WTC11 (cell line): ENCODE results near the gene ARHGAP6. TPM values are rescaled to one million over a fixed set of nuclear protein-coding genes. Genes with fewer than 3 reads are reported as not detected.

Experiments used
- ATAC-seq: fragments of 200-7000 bp; cut with Tn5 transposase; 2 replicates; pipeline ENCODE4 v1.10.0; 2021; ENCODE audit warnings: mild to moderate bottlenecking, moderate library complexity
- CTCF ChIA-PET: fragments of 300-600 bp; sonication (Branson Sonifier 250); formaldehyde crosslinking; loops from one replicate; lab custom pipeline; 2021; ENCODE audit warnings: antibody characterized with exemption; lab: Charles Lee
- POLR2A ChIA-PET: fragments of 350-600 bp; sonication (Branson Sonifier 250); formaldehyde crosslinking; loops from one replicate; lab custom pipeline; 2021; ENCODE audit warnings: antibody characterized with exemption; lab: Charles Lee
- DNase-seq: peaks from one replicate; pipeline ENCODE4 v3.0.0; 2021; ENCODE audit warnings: low spot score
- H3K27ac Mint-ChIP-seq: 2 replicates; pipeline ENCODE4 v1.8.0; 2021; ENCODE audit warnings: mixed read lengths
- H3K27me3 Mint-ChIP-seq: 2 replicates; pipeline ENCODE4 v1.8.0; 2021; ENCODE audit warnings: low read depth, mild to moderate bottlenecking, moderate library complexity, mixed read lengths
- H3K36me3 Mint-ChIP-seq: 2 replicates; pipeline ENCODE4 v1.8.0; 2021; ENCODE audit warnings: mixed read lengths
- H3K4me1 Mint-ChIP-seq: 2 replicates; pipeline ENCODE4 v1.8.0; 2022; ENCODE audit warnings: mixed read lengths
- H3K4me3 Mint-ChIP-seq: 2 replicates; pipeline ENCODE4 v1.8.0; 2021; ENCODE audit warnings: mild to moderate bottlenecking, moderate library complexity, mixed read lengths
- H3K9me3 Mint-ChIP-seq: 2 replicates; pipeline ENCODE4 v1.8.0; 2021; ENCODE audit warnings: mixed read lengths
- ATF1 ChIP-seq: sonication (generic); formaldehyde crosslinking; IDR thresholded peaks from 2 replicates; pipeline ENCODE4 v1.8.1; 2023; ENCODE audit warnings: mild to moderate bottlenecking, moderate library complexity, missing genetic modification reagents
- ATF2 ChIP-seq: sonication (generic); formaldehyde crosslinking; IDR thresholded peaks from 2 replicates; pipeline ENCODE4 v1.8.1; 2022; ENCODE audit warnings: low read depth, missing genetic modification reagents, borderline replicate concordance
- CDX4 ChIP-seq: fragments of 250-450 bp; sonication (Bioruptor Pico); IDR thresholded peaks from 2 replicates; pipeline ENCODE4 v1.9.0; 2021; ENCODE audit warnings: moderate library complexity, mild to moderate bottlenecking, inconsistent platforms, borderline replicate concordance
- E2F5 ChIP-seq: sonication (generic); formaldehyde crosslinking; IDR thresholded peaks from 2 replicates; pipeline ENCODE4 v1.8.1; 2022; ENCODE audit warnings: mild to moderate bottlenecking, moderate library complexity, missing genetic modification reagents
- EMX1 ChIP-seq: fragments of 250-450 bp; sonication (Bioruptor Pico); IDR thresholded peaks from 2 replicates; pipeline ENCODE4 v1.8.0; 2021; ENCODE audit warnings: mild to moderate bottlenecking
- ESRRA ChIP-seq: sonication (generic); formaldehyde crosslinking; IDR thresholded peaks from 2 replicates; pipeline ENCODE4 v1.8.1; 2022; ENCODE audit warnings: mild to moderate bottlenecking, missing genetic modification reagents, borderline replicate concordance
- FOXJ3 ChIP-seq: sonication (generic); formaldehyde crosslinking; IDR thresholded peaks from 2 replicates; pipeline ENCODE4 v1.9.0; 2021; ENCODE audit warnings: missing genetic modification reagents, mild to moderate bottlenecking, borderline replicate concordance
- IRF1 ChIP-seq: sonication (generic); formaldehyde crosslinking; IDR thresholded peaks from 2 replicates; pipeline ENCODE4 v1.8.0; 2023; ENCODE audit warnings: missing genetic modification reagents
- IRF2 ChIP-seq: sonication (generic); formaldehyde crosslinking; IDR thresholded peaks from 2 replicates; pipeline ENCODE4 v1.8.0; 2022; ENCODE audit warnings: low read depth, missing genetic modification reagents, borderline replicate concordance
- MAX ChIP-seq: sonication (generic); formaldehyde crosslinking; IDR thresholded peaks from 2 replicates; pipeline ENCODE4 v1.8.0; 2022; ENCODE audit warnings: mild to moderate bottlenecking, missing genetic modification reagents
- MLX ChIP-seq: sonication (generic); formaldehyde crosslinking; IDR thresholded peaks from 2 replicates; pipeline ENCODE4 v1.8.1; 2023; ENCODE audit warnings: mild to moderate bottlenecking, missing genetic modification reagents, moderate library complexity
- MYBL2 ChIP-seq: sonication (generic); formaldehyde crosslinking; IDR thresholded peaks from 2 replicates; pipeline ENCODE4 v1.8.1; 2023; ENCODE audit warnings: mild to moderate bottlenecking, moderate library complexity, missing genetic modification reagents
- NFATC4 ChIP-seq: fragments of 250-450 bp; sonication (Bioruptor Pico); IDR thresholded peaks from 2 replicates; pipeline ENCODE4 v1.9.0; 2021; ENCODE audit warnings: mild to moderate bottlenecking
- NFYB ChIP-seq: sonication (generic); formaldehyde crosslinking; conservative IDR thresholded peaks from 2 replicates; pipeline ENCODE4 v1.8.0; 2022; ENCODE audit warnings: low read depth, missing genetic modification reagents
- PREB ChIP-seq: sonication (generic); formaldehyde crosslinking; IDR thresholded peaks from 2 replicates; pipeline ENCODE4 v1.8.1; 2022; ENCODE audit warnings: mild to moderate bottlenecking, missing genetic modification reagents, moderate library complexity, borderline replicate concordance
- PRRX2 ChIP-seq: fragments of 250-450 bp; sonication (Bioruptor Pico); IDR thresholded peaks from 2 replicates; pipeline ENCODE4 v1.8.0; 2021; ENCODE audit warnings: mild to moderate bottlenecking
- SMAD3 ChIP-seq: sonication (generic); formaldehyde crosslinking; IDR thresholded peaks from 2 replicates; pipeline ENCODE4 v1.8.0; 2022; ENCODE audit warnings: missing genetic modification reagents, mild to moderate bottlenecking, borderline replicate concordance
- SP1 ChIP-seq: sonication (generic); formaldehyde crosslinking; conservative IDR thresholded peaks from 2 replicates; pipeline ENCODE4 v1.8.1; 2022; ENCODE audit warnings: missing genetic modification reagents
- TEAD1 ChIP-seq: sonication (generic); formaldehyde crosslinking; IDR thresholded peaks from 2 replicates; pipeline ENCODE4 v1.8.0; 2022; ENCODE audit warnings: mild to moderate bottlenecking, missing genetic modification reagents
- TEAD4 ChIP-seq: sonication (generic); formaldehyde crosslinking; IDR thresholded peaks from 2 replicates; pipeline ENCODE4 v1.8.0; 2022; ENCODE audit warnings: mild to moderate bottlenecking, missing genetic modification reagents
- ZNF138 ChIP-seq: sonication (generic); formaldehyde crosslinking; conservative IDR thresholded peaks from 2 replicates; pipeline ENCODE4 v1.8.1; 2022; ENCODE audit warnings: mild to moderate bottlenecking, moderate library complexity, missing genetic modification reagents
- ZNF219 ChIP-seq: sonication (generic); formaldehyde crosslinking; IDR thresholded peaks from 2 replicates; pipeline ENCODE4 v1.8.0; 2023; ENCODE audit warnings: missing genetic modification reagents, mild to moderate bottlenecking, borderline replicate concordance
- ZNF263 ChIP-seq: sonication (generic); formaldehyde crosslinking; IDR thresholded peaks from 2 replicates; pipeline ENCODE4 v1.8.1; 2022; ENCODE audit warnings: low read depth, mild to moderate bottlenecking, moderate library complexity, missing genetic modification reagents
- ZNF512 ChIP-seq: sonication (generic); formaldehyde crosslinking; IDR thresholded peaks from 2 replicates; pipeline ENCODE4 v1.8.1; 2022; ENCODE audit warnings: missing genetic modification reagents, borderline replicate concordance
- ZSCAN18 ChIP-seq: fragments of 250-450 bp; sonication (Bioruptor Pico); IDR thresholded peaks from 2 replicates; pipeline ENCODE4 v2.1.2; 2022; ENCODE audit warnings: mild to moderate bottlenecking, moderate library complexity
- total RNA-seq: library from RNA; stranded (reverse); gene quantifications from 3 replicates; pipeline ENCODE4 v1.2.3, GENCODE V29; 2021

Gene ARHGAP6
- total RNA-seq, 1 experiment from 2014 or later, result 1.0 TPM

- POLR2A ChIA-PET, result no interaction called here
- ATAC-seq (no peak), DNase-seq (no peak)
- no peak overlapping the region for H3K27ac Mint-ChIP-seq
- H3K27me3 Mint-ChIP-seq, result peaks cover 3% of the 10 kb centered on the region; the same call in 1 of the 2 replicates
- no peaks in the 10 kb centered on the region for H3K9me3 Mint-ChIP-seq
- TF ChIP-seq ZNF512, result no peak
- no peak for TF ChIP-seq MLX (CRISPR knock-in tag)
- TF ChIP-seq IRF2 (CRISPR knock-in tag), result no peak
- TF ChIP-seq E2F5 (CRISPR knock-in tag), result no peak
- no peak for TF ChIP-seq MAX (CRISPR knock-in tag)
- TF ChIP-seq ATF1, result no peak
- no peak for TF ChIP-seq NFATC4 (CRISPR knock-in tag)
- TF ChIP-seq ZNF138 (CRISPR knock-in tag), result no peak
- TF ChIP-seq PREB (CRISPR knock-in tag), result no peak
- TF ChIP-seq SP1 (CRISPR knock-in tag), result no peak
- no peak for TF ChIP-seq CDX4 (CRISPR knock-in tag)
- no peak for TF ChIP-seq ZNF219 (CRISPR knock-in tag)
- TF ChIP-seq ESRRA (CRISPR knock-in tag), result no peak
- no peak for TF ChIP-seq MYBL2
- H3K36me3 Mint-ChIP-seq, result no peaks in the 10 kb centered on the region
- no peak overlapping the region for H3K4me3 Mint-ChIP-seq
- H3K4me1 Mint-ChIP-seq, result peaks cover 28% of the 10 kb centered on the region
- CTCF ChIA-PET, result no interaction called here
Measured at GRCh38 chrX:11480626-11481025, 185.1 kb downstream of the ARHGAP6 start.

GRCh38 chrX:11478911-11479310 is 186.8 kb downstream of the ARHGAP6 start:
- H3K9me3 Mint-ChIP-seq, result no peaks in the 10 kb centered on the region
- peaks cover 28% of the 10 kb centered on the region for H3K4me1 Mint-ChIP-seq
- POLR2A ChIA-PET, result no interaction called here
- no peak for ATAC-seq
- CTCF ChIA-PET, result no interaction called here
- no peak overlapping the region for H3K4me3 Mint-ChIP-seq
- peaks cover 3% of the 10 kb centered on the region; the same call in 1 of the 2 replicates for H3K27me3 Mint-ChIP-seq
- no peaks in the 10 kb centered on the region for H3K36me3 Mint-ChIP-seq
- no peak for DNase-seq
- no peak overlapping the region for H3K27ac Mint-ChIP-seq
- TF ChIP-seq ATF2 (CRISPR knock-in tag) (no peak), PREB (CRISPR knock-in tag) (no peak), IRF1 (CRISPR knock-in tag) (no peak), FOXJ3 (CRISPR knock-in tag) (no peak), EMX1 (CRISPR knock-in tag) (no peak), ZSCAN18 (CRISPR knock-in tag) (no peak), TEAD4 (no peak), NFYB (CRISPR knock-in tag) (no peak), ZNF263 (CRISPR knock-in tag) (no peak), TEAD1 (CRISPR knock-in tag) (no peak), MYBL2 (no peak), CDX4 (CRISPR knock-in tag) (no peak), PRRX2 (CRISPR knock-in tag) (no peak), SMAD3 (CRISPR knock-in tag) (no peak)
